NCI-H2227 (cell line): ENCODE measurements around the gene ARHGEF28.

Experiments
- DNase-seq: peaks from one replicate; lab custom pipeline; 2025; ENCODE audit not compliant: unreplicated experiment; lab: John Stamatoyannopoulos, UW

ARHGEF28 gene

GRCh38 chr5:73774924-73775323 is 148.9 kb downstream of the ARHGEF28 start:
- DNase-seq, result no peak

DNA sequence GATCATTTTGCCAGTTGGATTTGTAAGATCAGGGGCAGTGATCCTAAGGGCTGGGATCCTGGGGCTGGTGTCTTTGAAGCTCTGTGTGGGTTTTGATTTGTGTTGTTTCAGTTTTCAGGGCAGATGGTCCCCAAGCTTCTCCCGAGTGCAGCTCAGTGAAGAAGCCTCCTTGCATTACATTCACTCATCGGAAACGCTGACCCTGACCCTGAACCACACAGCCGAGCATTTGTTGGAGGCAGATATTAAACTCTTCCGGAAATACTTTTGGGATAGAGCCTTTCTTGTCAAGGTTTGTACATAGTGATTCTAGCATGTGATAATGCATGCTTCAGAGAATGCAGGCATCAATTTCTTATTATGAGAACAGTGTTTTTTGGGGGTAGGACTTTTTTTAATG is 150.4 kb downstream of the ARHGEF28 start:
- no peak for DNase-seq

DNA sequence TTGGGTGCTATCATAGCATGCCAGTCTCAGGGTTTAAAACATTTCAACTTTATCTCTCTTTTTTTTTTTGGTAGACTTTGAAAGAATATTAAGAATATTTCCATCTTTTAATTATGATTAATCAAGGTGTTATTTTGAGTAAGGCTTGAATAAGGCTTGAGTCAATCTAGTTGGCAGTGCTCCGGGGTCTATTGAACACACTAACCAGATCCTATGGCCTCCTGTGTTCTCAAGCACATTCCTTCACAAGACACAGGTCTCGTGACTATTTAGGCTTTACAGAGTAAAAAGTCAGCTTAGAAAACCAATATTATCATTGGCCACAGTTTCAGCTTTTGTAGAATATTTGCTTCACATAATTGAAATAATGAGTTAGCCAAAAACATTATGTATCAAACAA is 151.2 kb downstream of the ARHGEF28 start:
- DNase-seq, result no peak

- no peak for DNase-seq
Observed at GRCh38 chr5:73780302-73781080, 154.5 kb downstream of the ARHGEF28 start.

DNA sequence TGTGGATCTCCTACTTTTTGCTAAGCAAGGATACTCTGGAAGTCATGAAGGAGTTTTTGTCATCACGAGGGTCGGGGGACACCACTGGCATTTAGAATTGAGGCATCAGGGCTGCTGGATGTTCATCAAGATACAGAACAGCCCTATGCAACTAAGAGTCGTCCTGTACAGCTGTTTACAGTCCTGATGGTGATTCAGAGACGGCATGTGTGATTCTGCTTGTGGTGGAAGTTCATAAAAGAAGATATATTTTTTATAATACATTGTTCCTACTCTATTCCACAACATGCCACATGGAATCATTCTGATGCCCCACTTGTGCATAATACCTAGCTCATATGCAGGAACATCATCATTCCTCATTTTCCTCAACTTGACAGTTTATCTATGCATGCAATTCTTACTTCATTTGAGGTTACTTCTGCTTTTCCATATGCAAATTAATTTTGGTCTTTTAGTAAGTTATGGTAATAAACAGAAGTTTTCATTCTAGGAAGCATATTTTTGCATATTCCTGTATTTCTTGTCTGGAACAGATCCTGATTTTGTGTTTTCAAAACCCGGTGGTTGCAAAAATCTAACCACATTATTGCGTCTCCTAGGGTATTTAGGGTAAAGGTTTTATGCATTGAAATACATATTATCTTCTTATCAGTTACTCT is 155.2 kb downstream of the ARHGEF28 start:
- DNase-seq, result no peak

DNA sequence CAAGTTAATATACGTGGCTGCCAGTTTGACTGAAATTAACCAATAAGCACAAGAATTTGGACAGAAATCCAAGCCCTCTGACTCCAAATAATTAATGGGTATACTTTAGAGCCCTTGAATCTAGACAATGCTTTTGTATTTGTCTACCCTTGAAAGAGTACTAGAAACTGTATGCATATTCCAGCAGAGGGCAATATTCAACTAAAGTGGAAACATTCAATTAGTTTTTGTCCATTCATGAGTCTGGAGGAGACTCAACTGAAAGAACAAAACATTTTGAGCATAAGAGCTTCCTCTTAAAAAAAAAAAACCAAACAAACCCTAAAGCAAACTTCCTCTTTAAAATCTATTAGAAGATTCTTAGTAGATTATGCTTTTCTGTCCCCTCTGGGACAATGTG is 157.8 kb downstream of the ARHGEF28 start:
- DNase-seq, result peak; percentile 6

DNA sequence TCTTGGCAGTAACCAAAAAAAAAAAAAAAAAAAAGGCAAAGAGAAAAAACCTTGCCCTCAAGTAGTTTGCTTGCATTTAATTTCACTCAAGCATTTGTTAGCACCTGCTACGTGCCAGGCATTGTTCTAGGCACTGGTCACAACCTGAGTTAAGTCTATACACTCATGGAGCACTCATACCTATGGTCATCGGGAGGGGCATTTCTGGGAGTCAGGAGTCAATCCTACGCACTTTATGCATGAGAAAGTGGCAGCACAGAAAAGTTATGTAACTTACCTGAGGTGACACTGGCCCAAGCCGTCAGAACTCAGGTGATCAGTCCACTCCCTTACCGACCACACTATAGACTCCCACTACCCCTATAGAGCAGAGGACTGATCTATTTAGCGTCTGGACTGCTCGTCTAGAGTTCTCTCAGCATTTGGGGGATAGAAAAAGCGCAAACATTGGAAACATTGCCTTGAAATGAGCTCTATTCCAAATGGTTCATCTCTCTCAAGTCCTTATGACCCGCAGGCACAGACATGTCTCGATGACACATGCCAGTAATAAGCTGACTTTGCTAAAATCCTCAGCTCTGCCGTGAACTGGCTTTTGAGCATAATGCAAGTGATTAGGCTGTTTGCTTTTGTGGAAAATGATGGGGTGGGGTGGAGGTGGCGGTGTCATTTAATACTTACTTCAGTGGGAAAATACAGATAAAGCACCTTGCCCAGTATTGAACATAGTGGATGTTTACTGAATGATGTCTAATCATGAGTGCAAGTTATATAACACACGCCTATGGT is 160.2 kb downstream of the ARHGEF28 start:
- peak; percentile 45 for DNase-seq

GRCh38 chr5:73789851-73790281 is 163.9 kb downstream of the ARHGEF28 start:
- no peak for DNase-seq

GRCh38 chr5:73791389-73791788 is 165.4 kb downstream of the ARHGEF28 start:
- DNase-seq, result no peak

DNA sequence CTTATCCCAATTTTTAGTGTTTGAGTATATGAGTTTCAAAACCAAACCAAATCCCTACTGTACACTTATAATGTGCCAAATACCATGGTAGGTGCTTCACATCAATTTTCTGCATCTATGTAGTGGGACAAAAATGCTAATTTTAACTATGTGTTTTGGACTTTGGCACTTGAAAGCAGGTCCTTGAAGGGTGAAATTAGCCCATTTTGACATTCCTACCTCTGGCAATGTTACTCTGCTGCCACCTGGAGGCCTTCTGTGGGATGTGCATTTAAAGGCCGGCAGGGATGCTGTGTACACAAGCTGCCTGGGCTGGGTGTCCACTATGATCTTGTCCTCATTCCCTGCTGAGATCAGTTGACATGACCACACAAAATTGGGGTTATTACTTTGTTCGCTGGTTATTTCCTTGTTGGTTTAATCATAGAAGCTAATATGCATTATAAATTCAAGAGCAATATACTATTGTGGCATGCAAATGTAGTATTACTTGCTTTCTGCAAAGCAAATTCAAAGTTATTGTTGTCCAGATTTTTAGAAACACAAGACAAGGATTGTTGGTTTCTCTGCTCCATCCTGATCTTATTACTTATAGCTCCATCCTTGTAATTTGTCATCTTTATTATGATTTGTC is 166.8 kb downstream of the ARHGEF28 start:
- DNase-seq, result peak; percentile 76

DNA sequence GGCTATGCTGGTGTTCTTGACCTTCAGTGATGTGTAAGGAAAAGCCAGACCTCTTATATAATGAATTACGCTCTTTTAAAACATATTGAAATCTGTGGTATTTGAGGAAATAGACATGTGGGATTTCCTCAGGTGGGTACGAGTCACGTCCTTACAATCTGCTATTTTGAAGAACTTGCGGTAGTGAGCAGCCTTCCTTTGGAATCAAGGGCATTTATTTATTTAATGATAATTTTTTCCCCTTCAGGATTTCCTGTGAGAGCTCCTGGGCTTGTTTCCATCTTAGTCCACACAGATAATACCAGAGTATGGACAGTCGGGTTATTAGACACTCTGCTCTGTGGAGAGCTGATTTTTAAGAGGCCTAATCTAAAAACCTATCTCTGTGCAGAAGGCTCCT is 167.9 kb downstream of the ARHGEF28 start:
- no peak for DNase-seq

DNA sequence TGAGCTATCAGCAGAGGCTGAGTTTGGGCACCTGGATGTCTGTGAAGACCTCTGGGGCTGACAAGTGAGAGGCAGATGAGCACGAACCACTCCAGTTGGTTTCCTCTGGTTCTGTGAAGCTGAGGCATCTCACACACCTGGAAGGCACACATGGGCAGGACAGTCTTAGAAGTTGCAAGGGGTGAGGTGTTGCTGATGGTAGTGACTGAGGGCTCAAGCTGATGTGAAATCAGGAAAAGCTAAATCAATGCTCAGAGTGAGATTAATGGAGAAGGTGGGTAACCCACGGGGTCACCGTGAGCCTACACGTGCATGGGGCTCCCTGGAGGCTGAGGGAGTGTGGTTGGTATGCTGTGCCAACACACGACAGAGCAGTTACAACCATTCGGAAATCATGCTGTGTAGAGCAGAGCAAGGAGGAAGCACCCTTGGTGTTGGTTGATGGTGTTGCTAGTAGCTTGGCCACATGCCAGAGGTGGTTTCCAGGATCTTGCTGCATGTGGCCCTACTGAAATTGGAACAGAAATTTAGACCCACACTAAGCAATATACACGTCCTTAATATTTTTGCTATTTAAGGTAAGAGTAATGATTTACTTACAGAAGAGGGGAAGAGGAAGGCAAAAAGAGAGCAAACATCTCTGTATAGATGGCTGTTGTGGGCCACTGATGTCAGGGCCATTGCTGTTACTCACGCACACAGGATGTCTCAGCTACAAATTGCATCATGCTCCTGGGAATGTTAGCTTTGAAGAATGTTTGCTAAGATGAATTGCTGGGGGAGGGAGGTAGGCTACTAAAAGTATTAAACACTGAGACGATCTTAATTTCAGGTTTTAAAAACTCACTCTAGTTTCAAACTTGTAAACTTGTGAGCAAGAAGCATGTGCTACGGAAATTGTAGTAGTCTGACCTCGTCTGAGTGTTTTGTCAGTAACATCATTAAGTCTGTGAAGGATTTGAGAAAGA is 170.5 kb downstream of the ARHGEF28 start:
- peak; percentile 22 for DNase-seq

GRCh38 chr5:73797132-73797510 is 171.1 kb downstream of the ARHGEF28 start:
- no peak for DNase-seq

DNA sequence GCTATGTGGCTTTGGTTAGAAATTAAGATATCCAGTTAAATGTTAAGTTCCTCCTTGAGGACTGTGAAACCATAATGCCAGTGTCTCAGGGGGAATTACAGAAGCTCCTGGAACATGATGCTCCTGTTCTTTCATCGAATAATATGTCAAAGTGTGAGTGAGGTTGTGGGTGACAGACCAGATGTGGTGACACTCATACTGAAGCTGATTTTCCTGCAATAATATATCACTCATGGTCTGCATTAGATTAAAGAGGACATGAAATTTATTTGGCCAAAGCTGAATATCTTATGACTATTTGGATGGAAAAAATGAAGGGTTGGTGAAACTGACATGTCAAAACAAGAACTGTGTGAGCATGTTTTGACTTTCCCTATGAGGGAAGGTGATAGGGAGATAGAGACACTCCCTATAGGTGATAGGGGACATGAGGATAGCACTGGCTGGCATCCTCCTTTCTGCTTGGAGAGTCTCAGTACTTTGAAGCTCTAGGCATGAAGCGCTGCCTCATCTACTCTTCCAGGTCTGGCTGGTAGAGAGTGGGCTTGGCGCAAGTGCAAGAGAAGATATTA is 173.5 kb downstream of the ARHGEF28 start:
- no peak for DNase-seq

- no peak for DNase-seq
Observed at GRCh38 chr5:73801686-73802085, 175.7 kb downstream of the ARHGEF28 start.

- DNase-seq, result no peak
Observed at GRCh38 chr5:73805449-73805848, 179.5 kb downstream of the ARHGEF28 start.

GRCh38 chr5:73808911-73809310 is 182.9 kb downstream of the ARHGEF28 start:
- DNase-seq, result no peak

- no peak for DNase-seq
Observed at GRCh38 chr5:73810429-73810828, 184.4 kb downstream of the ARHGEF28 start.

GRCh38 chr5:73812457-73812856 is 186.5 kb downstream of the ARHGEF28 start:
- DNase-seq, result no peak
